HL-60 (cell line): ENCODE data around the gene SH3BP4.

Experiments
- DNase-seq, 2 experiments: peaks; one replicate each; pipeline ENCODE4 v3.0.0-alpha.2; 2010 to 2020; ENCODE audit warnings: low read depth in 1 of 2, low spot score in 1 of 2
- H3K27ac ChIP-seq: fragments of 250-450 bp; sonication (Bioruptor Pico); replicated peaks from 2 replicates; pipeline ENCODE4 v1.5.1; 2020; ENCODE audit warnings: mild to moderate bottlenecking, moderate library complexity
- H3K27me3 ChIP-seq: fragments of 250-450 bp; sonication (Bioruptor Pico); 2 replicates; pipeline ENCODE4 v1.5.1; 2021; ENCODE audit warnings: mild to moderate bottlenecking, moderate library complexity; ENCODE audit not compliant: insufficient read depth, poor library complexity, severe bottlenecking
- H3K4me3 ChIP-seq: replicated peaks from 2 replicates; pipeline ENCODE4 v1.5.1; 2011; ENCODE audit warnings: mild to moderate bottlenecking, control low read depth, low read length; ENCODE audit not compliant: insufficient read depth
- GABPA ChIP-seq: IDR thresholded peaks from 2 replicates; pipeline ENCODE4 v1.6.1; 2012; ENCODE audit warnings: low read depth
- POLR2AphosphoS5 ChIP-seq: IDR thresholded peaks from 2 replicates; pipeline ENCODE4 v1.6.1; 2012; ENCODE audit warnings: low read depth
- SPI1 ChIP-seq: IDR thresholded peaks from 2 replicates; pipeline ENCODE4 v1.6.1; 2012; ENCODE audit warnings: low read depth, mild to moderate bottlenecking, borderline replicate concordance
- TF ChIP-seq, protein P1 (sequence below): IDR thresholded peaks from 2 replicates; pipeline ENCODE4 v1.6.1; 2012; ENCODE audit warnings: low read depth; ENCODE audit not compliant: insufficient replicate concordance
- TF ChIP-seq, protein P2 (sequence below): IDR thresholded peaks from one replicate; pipeline ENCODE4 v1.5.1; 2011; ENCODE audit warnings: low read length, control low read depth, inconsistent platforms; ENCODE audit not compliant: insufficient read depth

The SH3BP4 gene

DNA sequence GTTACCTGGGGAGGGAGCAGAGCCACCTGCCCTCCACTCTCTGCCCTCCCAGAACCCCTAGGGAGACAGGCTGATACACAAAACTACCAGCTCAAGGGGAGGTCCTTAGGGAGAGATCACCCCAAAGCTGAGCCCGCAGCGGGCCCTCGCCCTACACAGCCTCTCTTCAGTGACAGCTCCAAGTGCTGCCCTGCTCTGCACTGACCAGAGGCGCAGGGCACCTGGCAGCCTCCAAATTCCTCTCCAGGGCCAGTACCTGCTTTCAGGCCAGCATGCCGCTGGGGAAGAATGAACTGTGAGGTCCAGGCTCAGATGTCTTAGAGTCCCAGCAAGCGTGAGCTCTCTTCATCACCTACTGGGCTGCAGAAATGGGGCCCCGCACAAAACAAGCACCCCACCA lies 11.3 kb upstream of the SH3BP4 start:
- TF ChIP-seq, protein P1, sequence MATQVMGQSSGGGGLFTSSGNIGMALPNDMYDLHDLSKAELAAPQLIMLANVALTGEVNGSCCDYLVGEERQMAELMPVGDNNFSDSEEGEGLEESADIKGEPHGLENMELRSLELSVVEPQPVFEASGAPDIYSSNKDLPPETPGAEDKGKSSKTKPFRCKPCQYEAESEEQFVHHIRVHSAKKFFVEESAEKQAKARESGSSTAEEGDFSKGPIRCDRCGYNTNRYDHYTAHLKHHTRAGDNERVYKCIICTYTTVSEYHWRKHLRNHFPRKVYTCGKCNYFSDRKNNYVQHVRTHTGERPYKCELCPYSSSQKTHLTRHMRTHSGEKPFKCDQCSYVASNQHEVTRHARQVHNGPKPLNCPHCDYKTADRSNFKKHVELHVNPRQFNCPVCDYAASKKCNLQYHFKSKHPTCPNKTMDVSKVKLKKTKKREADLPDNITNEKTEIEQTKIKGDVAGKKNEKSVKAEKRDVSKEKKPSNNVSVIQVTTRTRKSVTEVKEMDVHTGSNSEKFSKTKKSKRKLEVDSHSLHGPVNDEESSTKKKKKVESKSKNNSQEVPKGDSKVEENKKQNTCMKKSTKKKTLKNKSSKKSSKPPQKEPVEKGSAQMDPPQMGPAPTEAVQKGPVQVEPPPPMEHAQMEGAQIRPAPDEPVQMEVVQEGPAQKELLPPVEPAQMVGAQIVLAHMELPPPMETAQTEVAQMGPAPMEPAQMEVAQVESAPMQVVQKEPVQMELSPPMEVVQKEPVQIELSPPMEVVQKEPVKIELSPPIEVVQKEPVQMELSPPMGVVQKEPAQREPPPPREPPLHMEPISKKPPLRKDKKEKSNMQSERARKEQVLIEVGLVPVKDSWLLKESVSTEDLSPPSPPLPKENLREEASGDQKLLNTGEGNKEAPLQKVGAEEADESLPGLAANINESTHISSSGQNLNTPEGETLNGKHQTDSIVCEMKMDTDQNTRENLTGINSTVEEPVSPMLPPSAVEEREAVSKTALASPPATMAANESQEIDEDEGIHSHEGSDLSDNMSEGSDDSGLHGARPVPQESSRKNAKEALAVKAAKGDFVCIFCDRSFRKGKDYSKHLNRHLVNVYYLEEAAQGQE = no peak
- TF ChIP-seq SPI1 = no peak
- no peak for TF ChIP-seq GABPA
- TF ChIP-seq, protein P2, sequence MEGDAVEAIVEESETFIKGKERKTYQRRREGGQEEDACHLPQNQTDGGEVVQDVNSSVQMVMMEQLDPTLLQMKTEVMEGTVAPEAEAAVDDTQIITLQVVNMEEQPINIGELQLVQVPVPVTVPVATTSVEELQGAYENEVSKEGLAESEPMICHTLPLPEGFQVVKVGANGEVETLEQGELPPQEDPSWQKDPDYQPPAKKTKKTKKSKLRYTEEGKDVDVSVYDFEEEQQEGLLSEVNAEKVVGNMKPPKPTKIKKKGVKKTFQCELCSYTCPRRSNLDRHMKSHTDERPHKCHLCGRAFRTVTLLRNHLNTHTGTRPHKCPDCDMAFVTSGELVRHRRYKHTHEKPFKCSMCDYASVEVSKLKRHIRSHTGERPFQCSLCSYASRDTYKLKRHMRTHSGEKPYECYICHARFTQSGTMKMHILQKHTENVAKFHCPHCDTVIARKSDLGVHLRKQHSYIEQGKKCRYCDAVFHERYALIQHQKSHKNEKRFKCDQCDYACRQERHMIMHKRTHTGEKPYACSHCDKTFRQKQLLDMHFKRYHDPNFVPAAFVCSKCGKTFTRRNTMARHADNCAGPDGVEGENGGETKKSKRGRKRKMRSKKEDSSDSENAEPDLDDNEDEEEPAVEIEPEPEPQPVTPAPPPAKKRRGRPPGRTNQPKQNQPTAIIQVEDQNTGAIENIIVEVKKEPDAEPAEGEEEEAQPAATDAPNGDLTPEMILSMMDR = no peak
- TF ChIP-seq POLR2AphosphoS5 = no peak
- DNase-seq = no peak
- no peak overlapping the region for H3K27ac ChIP-seq
- H3K27me3 ChIP-seq = no peaks in the 10 kb centered on the region
- H3K4me3 ChIP-seq = no peak overlapping the region

DNA sequence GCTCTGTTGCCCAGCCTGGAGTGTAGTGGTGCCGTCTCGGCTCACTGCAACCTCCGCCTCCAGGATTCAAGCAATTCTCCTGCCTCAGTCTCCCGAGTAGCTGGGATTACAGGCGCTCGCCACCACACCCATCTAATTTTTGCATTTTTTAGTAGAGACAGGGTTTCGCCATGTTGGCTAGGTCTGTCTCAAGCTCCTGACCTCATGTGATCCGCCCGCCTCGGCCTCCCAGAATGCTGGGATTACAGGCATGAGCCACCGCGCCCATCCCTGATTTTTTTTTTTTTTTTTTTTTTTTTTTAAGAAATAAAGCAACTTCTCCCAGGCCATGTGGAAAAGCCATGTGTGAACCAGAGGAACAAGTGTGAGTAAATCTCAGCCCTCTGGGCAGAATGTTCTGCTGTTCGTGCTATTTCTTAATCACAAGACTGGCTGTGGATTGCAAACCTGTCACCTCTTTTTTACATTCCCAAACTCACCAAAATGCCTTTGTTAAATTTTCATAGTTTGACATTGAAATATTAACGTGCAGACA lies 6.4 kb upstream of the SH3BP4 start:
- Histone ChIP-seq H3K27ac (no peak overlapping the region), H3K27me3 (peaks cover 9% of the 10 kb centered on the region), H3K4me3 (no peak overlapping the region)
- no peak for DNase-seq
- TF ChIP-seq SPI1 (no peak), GABPA (no peak), POLR2AphosphoS5 (no peak)
- TF ChIP-seq, protein P2 = no peak
- TF ChIP-seq, protein P1 = no peak

DNA sequence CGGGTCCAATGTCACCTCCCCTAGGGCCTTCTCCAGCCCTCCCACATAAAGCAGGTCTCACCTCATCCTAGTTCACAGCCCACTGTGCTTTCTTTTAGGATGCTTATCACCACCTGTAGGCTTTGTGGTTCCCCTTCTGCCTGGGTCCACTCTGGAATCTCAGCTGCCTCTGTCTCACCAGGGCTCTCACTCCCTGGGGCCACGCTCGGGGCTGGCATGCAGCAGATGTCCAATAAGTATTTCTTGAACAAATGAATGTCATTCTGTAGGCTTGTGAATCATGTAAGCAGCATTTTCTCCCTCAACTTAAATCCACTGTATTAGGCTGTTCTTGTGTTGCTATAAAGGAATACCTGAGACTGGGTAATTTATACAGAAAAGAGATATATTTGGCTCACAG lies 4.3 kb upstream of the SH3BP4 start:
- Histone ChIP-seq H3K4me3 (no peak overlapping the region), H3K27me3 (peaks cover 14% of the 10 kb centered on the region), H3K27ac (no peak overlapping the region)
- DNase-seq = no peak
- TF ChIP-seq, protein P2 = no peak
- no peak for TF ChIP-seq SPI1
- TF ChIP-seq, protein P1 = no peak
- no peak for TF ChIP-seq POLR2AphosphoS5
- no peak for TF ChIP-seq GABPA
